ENCODE results near the gene CAMK4. TPM values are rescaled to one million over a fixed set of nuclear protein-coding genes. Genes with fewer than 3 reads are reported as not detected.

The CAMK4 gene
- total RNA-seq, 1 experiment from 2014 or later: 10.2 TPM

- RAD21 ChIA-PET (ENCODE audit: low non-redundant PET in 1 of 2, low total read pairs in 2 of 2, uncharacterized antibody in 2 of 2, unreplicated experiment in 2 of 2): no interaction called here
- no peak overlapping the region for H3K9ac ChIP-seq (ENCODE audit: low read length)
- peaks cover 2 to 8% of the 10 kb centered on the region in 2 experiments; a peak in 3 of 4 replicates for H3K36me3 ChIP-seq (ENCODE audit: control insufficient read depth in 1 of 2, insufficient read depth in 2 of 2, low read length in 2 of 2)
- no TSS peak for BruUV-seq (replicated peaks)
- POLR2A ChIA-PET: no interaction called here
- TF ChIP-seq ZNF274 (IDR thresholded peaks at IDR 0.05; ENCODE audit: low read depth, low read length) (no peak), EGR1 (IDR thresholded peaks at IDR 0.05; ENCODE audit: low read depth) (no peak)
- DNase-seq (ENCODE audit: low read depth, low spot score): no peak
- intact Hi-C loops (cut with micrococcal nuclease): no loop called here
- CTCF ChIA-PET: no interaction called here
- no peaks in the 10 kb centered on the region for H3K79me2 ChIP-seq (ENCODE audit: insufficient read depth, low read length)
- no peaks in the 10 kb centered on the region for H4K20me1 ChIP-seq (ENCODE audit: insufficient read depth)
- H3K4me3 ChIP-seq (replicated peaks in 1 of 2; ENCODE audit: low read depth in 1 of 2, low read length in 2 of 2): no peak overlapping the region
- ATAC-seq: no peak
- H3K9me3 ChIP-seq (ENCODE audit: control insufficient read depth in 1 of 2, insufficient read depth in 1 of 2, low read depth in 1 of 2, low read length in 2 of 2): no peaks in the 10 kb centered on the region
- H3K4me2 ChIP-seq (ENCODE audit: low read length): no peak overlapping the region
- H3K27ac ChIP-seq (ENCODE audit: low read depth, low read length): no peak overlapping the region
- H3K9me2 ChIP-seq (ENCODE audit: insufficient read depth): no peaks in the 10 kb centered on the region
- H2AFZ ChIP-seq (ENCODE audit: low read depth, low read length, poor library complexity, severe bottlenecking): no peak overlapping the region
- no peaks in the 10 kb centered on the region for H3K27me3 ChIP-seq (ENCODE audit: insufficient read depth, low read length)
- no peaks in the 10 kb centered on the region for H3K4me1 ChIP-seq (ENCODE audit: control insufficient read depth in 1 of 2, insufficient read depth in 2 of 2, low read length in 2 of 2)
These were observed 270.3 kb downstream of the CAMK4 start for GRCh38 chr5:111494355-111494999.

GRCh38 chr5:111495159-111495558 is 271.0 kb downstream of the CAMK4 start:
- DNase-seq (ENCODE audit: low read depth, low spot score) (no peak), ATAC-seq (no peak)
- Histone ChIP-seq H3K4me3 (replicated peaks in 1 of 2; ENCODE audit: low read depth in 1 of 2, low read length in 2 of 2) (no peak overlapping the region), H3K9me3 (ENCODE audit: control insufficient read depth in 1 of 2, insufficient read depth in 1 of 2, low read depth in 1 of 2, low read length in 2 of 2) (no peaks in the 10 kb centered on the region), H3K27ac (ENCODE audit: low read depth, low read length) (no peak overlapping the region), H3K36me3 (ENCODE audit: control insufficient read depth in 1 of 2, insufficient read depth in 2 of 2, low read length in 2 of 2) (peaks cover 7 to 8% of the 10 kb centered on the region in 2 experiments; a peak in 3 of 4 replicates), H2AFZ (ENCODE audit: low read depth, low read length, poor library complexity, severe bottlenecking) (no peak overlapping the region), H3K9ac (ENCODE audit: low read length) (no peak overlapping the region), H3K27me3 (ENCODE audit: insufficient read depth, low read length) (no peaks in the 10 kb centered on the region), H3K9me2 (ENCODE audit: insufficient read depth) (no peaks in the 10 kb centered on the region), H3K4me2 (ENCODE audit: low read length) (no peak overlapping the region), H3K4me1 (ENCODE audit: control insufficient read depth in 1 of 2, insufficient read depth in 2 of 2, low read length in 2 of 2) (no peaks in the 10 kb centered on the region), H4K20me1 (ENCODE audit: insufficient read depth) (no peaks in the 10 kb centered on the region), H3K79me2 (ENCODE audit: insufficient read depth, low read length) (no peaks in the 10 kb centered on the region)
- POLR2A ChIA-PET: no interaction called here
- intact Hi-C loops (cut with micrococcal nuclease): no loop called here
- CTCF ChIA-PET: no interaction called here
- RAD21 ChIA-PET (ENCODE audit: low non-redundant PET in 1 of 2, low total read pairs in 2 of 2, uncharacterized antibody in 2 of 2, unreplicated experiment in 2 of 2): no interaction called here
- BruUV-seq (replicated peaks): no TSS peak
- no peak for TF ChIP-seq JUND (IDR thresholded peaks at IDR 0.05)
- TF ChIP-seq YY1 (IDR thresholded peaks at IDR 0.05; ENCODE audit: extremely low read depth, insufficient replicate concordance, low read depth, low read length): no peak
- TF ChIP-seq, protein P1, sequence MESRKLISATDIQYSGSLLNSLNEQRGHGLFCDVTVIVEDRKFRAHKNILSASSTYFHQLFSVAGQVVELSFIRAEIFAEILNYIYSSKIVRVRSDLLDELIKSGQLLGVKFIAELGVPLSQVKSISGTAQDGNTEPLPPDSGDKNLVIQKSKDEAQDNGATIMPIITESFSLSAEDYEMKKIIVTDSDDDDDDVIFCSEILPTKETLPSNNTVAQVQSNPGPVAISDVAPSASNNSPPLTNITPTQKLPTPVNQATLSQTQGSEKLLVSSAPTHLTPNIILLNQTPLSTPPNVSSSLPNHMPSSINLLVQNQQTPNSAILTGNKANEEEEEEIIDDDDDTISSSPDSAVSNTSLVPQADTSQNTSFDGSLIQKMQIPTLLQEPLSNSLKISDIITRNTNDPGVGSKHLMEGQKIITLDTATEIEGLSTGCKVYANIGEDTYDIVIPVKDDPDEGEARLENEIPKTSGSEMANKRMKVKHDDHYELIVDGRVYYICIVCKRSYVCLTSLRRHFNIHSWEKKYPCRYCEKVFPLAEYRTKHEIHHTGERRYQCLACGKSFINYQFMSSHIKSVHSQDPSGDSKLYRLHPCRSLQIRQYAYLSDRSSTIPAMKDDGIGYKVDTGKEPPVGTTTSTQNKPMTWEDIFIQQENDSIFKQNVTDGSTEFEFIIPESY (IDR thresholded peaks at IDR 0.05; ENCODE audit: extremely low read depth, insufficient replicate concordance, low read length): no peak
- no peak for TF ChIP-seq EZH2phosphoT487 (IDR thresholded peaks at IDR 0.05; ENCODE audit: borderline replicate concordance)
- TF ChIP-seq MAX (IDR thresholded peaks at IDR 0.05): no peak
- no peak for TF ChIP-seq POLR2A (IDR thresholded peaks at IDR 0.05; ENCODE audit: borderline replicate concordance, extremely low read depth, insufficient read depth, insufficient read length)
- TF ChIP-seq CBX3 (IDR thresholded peaks at IDR 0.05; ENCODE audit: low read depth): no peak
- TF ChIP-seq, protein P2, sequence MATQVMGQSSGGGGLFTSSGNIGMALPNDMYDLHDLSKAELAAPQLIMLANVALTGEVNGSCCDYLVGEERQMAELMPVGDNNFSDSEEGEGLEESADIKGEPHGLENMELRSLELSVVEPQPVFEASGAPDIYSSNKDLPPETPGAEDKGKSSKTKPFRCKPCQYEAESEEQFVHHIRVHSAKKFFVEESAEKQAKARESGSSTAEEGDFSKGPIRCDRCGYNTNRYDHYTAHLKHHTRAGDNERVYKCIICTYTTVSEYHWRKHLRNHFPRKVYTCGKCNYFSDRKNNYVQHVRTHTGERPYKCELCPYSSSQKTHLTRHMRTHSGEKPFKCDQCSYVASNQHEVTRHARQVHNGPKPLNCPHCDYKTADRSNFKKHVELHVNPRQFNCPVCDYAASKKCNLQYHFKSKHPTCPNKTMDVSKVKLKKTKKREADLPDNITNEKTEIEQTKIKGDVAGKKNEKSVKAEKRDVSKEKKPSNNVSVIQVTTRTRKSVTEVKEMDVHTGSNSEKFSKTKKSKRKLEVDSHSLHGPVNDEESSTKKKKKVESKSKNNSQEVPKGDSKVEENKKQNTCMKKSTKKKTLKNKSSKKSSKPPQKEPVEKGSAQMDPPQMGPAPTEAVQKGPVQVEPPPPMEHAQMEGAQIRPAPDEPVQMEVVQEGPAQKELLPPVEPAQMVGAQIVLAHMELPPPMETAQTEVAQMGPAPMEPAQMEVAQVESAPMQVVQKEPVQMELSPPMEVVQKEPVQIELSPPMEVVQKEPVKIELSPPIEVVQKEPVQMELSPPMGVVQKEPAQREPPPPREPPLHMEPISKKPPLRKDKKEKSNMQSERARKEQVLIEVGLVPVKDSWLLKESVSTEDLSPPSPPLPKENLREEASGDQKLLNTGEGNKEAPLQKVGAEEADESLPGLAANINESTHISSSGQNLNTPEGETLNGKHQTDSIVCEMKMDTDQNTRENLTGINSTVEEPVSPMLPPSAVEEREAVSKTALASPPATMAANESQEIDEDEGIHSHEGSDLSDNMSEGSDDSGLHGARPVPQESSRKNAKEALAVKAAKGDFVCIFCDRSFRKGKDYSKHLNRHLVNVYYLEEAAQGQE (IDR thresholded peaks at IDR 0.05; ENCODE audit: low read depth): no peak
- TF ChIP-seq EZH2 (IDR thresholded peaks at IDR 0.05): no peak
- TF ChIP-seq POLR2AphosphoS5 (IDR thresholded peaks at IDR 0.05; ENCODE audit: low read depth, low read length): no peak
- no peak for TF ChIP-seq SP1 (IDR thresholded peaks at IDR 0.05; ENCODE audit: low read depth)
- no peak for TF ChIP-seq SRF (IDR thresholded peaks at IDR 0.05; ENCODE audit: low read depth)
- TF ChIP-seq EGR1 (IDR thresholded peaks at IDR 0.05; ENCODE audit: low read depth): no peak
- TF ChIP-seq FOSL1 (IDR thresholded peaks at IDR 0.05; ENCODE audit: low read depth): no peak

All from HCT116 (cell line).